HG02885 (cell line): ENCODE results near the gene ITSN1.

Source experiments
- ATAC-seq: cut with Tn5 transposase; IDR thresholded peaks from one replicate; pipeline ENCODE4 v1.9.1; 2021; ENCODE audit warnings: mild to moderate bottlenecking; ENCODE audit not compliant: unreplicated experiment, poor library complexity

The ITSN1 gene

GRCh38 chr21:33800753-33801423 is 158.6 kb downstream of the ITSN1 start:
- ATAC-seq: no peak

GRCh38 chr21:33801424-33802405 is 159.4 kb downstream of the ITSN1 start:
- ATAC-seq: no peak

DNA sequence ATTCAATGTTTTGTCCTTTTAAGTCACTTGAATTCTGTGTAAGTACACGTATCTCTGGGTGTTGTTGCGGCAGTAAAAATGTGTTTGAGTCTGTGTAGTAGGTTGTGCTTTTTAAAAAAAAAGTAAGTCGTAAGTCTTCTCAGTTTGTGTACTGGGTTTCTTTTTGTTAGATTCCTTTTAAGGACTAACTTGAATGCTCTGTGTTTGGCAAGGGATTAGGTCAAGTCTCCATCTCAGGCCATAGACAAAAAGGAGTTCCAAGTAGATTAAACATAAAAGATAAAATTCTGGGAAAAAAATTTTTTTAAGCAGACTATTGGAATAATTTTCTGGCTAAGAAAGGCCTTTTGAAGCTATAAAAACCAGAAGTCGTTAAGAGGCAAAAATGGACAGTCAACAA is 160.2 kb downstream of the ITSN1 start:
- no peak for ATAC-seq

DNA sequence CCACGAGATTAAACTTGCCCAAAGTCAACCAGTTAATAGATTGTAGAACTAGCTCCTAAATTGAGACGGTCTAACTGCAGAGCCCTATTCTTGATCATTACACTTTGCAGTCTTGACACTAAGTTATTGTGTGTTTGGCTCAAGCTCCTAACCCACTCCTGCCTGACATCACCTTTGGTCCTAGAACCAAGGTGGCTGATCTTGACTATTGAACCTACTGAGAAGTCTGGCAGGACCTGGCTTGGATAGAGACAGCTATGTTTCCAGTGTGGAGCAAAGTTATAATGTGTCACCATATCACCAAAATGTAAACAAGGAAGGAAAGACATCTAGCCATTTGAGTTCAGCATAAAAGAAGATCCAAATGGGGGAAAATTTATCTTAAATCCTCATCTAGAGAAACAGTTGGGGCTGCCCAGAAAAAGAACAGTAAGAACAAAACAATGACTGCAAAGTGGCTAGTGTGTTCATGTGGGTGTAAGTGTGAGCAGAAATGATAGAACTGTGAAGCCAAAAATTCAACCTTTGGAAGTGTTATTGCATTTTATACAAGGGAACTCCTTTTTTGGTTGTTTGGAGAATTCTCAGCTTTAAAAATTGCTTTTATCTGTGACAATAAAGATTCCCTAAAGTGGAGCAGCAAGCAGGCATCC is 166.5 kb downstream of the ITSN1 start:
- no peak for ATAC-seq

DNA sequence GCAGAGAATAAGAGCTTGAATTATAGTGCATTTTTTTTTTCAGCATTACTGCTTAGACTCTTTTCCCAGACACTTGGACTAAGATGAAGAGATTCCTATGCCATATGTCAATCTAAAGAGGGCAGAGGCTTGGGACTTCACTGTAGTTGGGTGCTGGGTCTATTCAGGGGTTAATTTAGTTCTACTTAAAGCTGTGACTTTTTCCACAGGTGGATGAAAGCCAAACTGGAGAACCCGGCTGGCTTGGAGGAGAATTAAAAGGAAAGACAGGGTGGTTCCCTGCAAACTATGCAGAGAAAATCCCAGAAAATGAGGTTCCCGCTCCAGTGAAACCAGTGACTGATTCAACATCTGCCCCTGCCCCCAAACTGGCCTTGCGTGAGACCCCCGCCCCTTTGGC is 168.5 kb downstream of the ITSN1 start:
- ATAC-seq: no peak

DNA sequence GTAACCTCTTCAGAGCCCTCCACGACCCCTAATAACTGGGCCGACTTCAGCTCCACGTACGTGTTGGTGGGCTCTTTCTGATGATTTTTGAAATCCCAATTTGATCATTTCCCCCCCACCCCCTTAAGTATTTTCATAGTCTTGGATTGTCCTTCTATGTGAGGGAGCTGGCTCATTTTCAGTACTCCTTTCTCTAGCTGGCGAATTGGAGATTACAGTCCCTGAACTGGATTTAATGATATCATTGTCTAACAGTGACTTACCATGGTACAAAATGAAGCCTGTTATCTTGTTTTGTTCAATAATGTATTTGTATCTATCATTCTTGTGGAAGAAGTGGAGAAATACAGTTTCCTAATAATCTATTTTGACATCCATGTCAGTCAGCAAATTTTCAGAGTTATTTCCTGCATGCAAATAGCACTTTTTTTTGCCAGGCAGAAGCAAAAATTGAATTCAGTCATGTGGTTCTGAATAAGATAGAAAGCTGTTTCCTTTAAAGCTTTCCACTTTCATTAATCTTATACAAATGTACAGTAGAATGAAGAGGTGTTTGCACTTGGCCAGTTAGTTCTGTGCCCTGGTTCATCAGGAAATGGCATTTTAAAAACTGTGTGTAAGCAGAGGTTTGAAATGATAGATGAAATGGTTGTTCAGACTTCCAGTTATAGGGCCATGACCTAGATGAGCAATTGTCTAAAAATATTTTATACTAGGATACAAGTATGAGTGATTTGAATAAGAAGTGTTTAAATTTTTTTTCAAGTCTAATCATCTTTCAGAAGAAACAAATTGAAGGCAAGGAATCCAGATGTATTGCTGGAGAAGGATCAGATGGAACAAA is 169.1 kb downstream of the ITSN1 start:
- no peak for ATAC-seq

GRCh38 chr21:33813832-33814365 is 171.6 kb downstream of the ITSN1 start:
- no peak for ATAC-seq

GRCh38 chr21:33815143-33815707 is 172.9 kb downstream of the ITSN1 start:
- no peak for ATAC-seq

DNA sequence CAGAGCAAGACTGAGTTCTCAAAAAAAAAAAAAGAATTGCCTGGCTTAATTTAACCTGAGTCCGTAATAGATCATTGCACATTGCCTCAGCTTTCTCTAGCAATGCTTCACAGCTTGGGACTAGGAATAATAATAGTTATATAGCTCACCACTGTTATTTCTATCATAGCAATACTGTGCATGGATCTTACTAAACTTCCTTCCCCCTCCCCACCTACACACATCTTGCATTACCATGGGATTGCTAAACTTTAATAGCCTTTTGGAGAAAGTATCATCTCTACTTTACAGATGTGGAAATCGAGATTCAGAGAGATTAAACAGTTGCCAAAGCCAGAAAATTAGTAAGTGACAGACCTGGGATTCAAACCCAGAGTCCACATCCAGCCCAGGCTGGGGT is 173.9 kb downstream of the ITSN1 start:
- ATAC-seq: no peak

GRCh38 chr21:33817138-33817537 is 174.8 kb downstream of the ITSN1 start:
- ATAC-seq: no peak

DNA sequence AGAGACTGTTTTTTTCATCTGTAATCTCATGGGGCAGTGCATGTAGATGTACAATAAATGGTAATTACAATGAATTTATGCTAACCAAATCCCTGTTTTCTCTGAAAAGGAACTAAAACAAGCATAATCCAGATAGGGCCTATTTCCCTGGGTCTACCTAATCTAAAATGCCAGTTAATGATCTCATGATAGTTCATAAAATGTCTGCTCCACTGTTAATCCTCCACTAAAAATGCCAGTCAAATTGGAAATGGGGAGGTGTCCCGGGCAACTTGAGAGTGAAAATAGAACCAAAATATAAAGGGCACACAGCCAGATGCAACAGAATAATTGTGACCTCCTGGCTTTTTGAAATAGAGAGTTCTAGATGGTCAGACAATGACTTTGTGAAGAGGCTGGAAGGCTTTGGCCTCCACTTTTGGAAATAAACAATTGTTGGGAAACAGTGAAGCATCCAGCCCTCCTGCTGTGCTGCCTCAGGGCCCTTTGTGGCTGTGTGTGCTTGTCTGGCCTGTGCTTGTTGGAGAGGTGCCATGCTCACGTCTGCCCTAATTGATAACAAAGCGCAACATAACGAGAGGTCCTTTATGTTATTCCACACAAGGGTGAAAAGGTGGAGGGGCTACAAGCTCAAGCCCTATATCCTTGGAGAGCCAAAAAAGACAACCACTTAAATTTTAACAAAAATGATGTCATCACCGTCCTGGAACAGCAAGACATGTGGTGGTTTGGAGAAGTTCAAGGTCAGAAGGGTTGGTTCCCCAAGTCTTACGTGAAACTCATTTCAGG is 175.6 kb downstream of the ITSN1 start:
- ATAC-seq: no peak

DNA sequence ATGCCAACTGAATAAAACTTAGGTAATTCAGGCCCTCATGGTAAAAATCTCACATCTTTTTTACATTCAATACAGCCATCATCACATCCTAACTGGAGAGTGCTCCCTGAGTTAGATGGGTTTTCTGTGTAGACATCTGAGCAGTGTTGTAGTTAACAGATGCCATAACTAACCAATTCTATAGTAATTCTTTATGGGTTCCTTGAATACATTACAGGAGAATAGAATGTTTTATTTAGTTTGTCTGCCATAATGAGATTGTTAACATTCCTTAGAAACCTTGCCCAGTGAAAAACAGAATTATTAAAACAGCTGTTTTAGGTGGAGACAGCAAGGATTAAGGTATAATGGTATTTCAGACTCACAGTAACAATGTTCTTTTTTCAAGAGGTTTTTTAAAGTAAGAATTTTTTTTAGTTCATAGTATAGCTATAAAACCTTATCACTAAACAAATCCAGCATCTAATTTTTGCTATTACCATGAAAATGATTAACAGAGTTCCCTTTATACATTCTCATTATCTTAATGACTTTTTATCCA is 178.0 kb downstream of the ITSN1 start:
- ATAC-seq: no peak

DNA sequence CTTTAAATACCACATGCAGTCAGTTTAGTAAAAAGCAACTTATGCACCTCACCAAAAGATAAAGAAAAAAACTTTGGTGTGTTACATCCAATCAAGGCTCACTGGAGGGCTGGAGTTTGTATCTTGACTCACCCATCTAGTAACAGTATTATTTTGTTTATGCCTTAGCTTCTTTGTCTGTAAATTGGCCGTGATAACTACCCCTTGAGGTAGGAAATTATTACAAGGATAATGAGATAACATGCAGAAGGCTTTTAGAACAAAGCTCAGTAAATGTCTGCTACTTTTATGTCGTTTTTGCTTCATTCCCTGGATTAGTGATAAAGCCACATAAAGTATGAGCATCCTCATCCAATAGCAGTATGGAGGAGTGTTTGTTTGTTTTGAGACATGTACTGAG is 178.5 kb downstream of the ITSN1 start:
- ATAC-seq: no peak

- no peak for ATAC-seq
These were observed 179.4 kb downstream of the ITSN1 start for GRCh38 chr21:33821503-33822322.

DNA sequence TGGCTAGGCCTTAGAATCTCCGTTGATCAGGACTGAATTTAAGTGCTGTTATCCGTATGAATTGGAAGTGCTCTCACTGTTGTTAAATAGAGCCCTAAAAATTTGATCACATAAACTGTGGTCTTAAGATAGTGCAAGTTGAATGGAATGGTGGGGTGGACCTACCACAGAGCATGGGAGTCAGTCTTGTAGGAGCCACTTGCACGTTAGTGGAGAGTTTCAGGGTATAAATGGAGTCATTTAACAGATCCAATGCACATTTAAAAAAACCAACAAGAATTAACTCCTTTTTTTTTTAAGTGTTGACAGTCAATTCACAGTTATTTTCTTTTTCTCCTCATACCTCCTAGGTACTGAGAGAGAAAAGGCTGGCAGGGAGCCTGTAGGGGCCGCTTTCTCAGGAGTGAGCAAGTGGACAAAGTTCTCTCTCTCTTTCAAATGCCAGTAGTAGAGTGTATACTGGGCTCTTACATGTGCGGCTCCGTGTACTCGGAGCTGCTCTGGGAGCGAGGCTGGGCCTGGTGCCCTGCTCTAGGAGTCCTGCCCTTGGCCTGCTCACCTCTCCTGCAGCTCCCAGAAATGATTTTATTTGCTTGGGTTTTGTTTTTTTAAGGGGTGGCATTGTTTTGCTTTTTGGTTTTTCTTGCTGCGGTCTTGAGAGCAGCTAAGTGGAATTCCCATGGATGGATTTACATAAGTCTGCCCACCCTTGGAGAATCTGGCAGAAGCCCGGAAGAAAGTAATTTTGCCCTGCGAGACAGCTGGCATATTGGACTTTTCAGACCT is 182.0 kb downstream of the ITSN1 start:
- ATAC-seq: no peak

DNA sequence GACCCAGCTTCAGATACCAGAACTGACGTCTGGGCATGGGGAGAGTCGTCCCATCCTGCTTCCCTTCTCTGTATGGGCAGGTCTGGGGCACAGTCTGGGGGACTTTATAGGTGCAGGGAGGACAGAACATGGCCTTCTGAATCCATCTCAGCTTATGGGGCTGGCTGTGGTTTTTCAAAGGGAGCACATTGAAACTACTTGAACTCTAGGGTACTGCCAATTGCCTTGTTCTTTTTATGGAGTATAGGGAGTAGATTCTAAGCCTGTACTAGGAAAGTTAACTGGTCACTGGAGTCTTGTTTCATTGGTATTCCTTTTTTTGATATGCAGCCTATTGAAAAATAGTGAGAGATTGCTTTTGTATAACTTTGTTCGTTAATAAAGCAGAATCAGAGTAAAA is 183.1 kb downstream of the ITSN1 start:
- ATAC-seq: no peak

DNA sequence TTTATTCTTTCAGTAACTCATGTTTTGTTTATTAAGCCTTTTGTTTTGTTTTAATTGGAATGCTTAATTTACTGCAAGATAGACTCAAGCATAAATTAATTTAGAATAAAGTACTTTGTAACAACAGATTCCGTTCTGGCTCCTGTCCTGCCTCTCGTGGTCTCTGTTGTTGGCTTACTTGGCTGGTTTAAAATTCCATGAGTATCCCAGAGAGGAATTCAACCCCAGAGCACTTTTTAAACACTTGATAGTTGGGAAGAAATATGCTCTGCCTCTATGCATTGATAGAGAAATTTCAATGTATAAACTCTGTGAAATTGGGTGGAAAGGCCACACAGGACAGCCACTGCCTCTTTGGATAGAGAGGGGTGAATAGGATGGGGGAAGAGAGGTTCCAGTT is 183.6 kb downstream of the ITSN1 start:
- no peak for ATAC-seq
